RWPE2 (cell line): Measurements from ENCODE around the gene DNAJC27.
A peak's percentile ranks its signal among the peaks of the same experiment; 100 is the strongest.

Experiments used
- ATAC-seq: fragments of 200-7000 bp; cut with Tn5 transposase; 3 replicates; pipeline ENCODE4 v1.9.1; 2021; ENCODE audit warnings: low read depth
- DNase-seq: peaks from one replicate; pipeline ENCODE4 v3.0.0-alpha.2; 2020; ENCODE audit warnings: low spot score
- H3K27ac ChIP-seq: fragments of 450-650 bp; 2 replicates; pipeline ENCODE4 v1.5.1; 2017; ENCODE audit warnings: mild to moderate bottlenecking; ENCODE audit not compliant: poor library complexity, severe bottlenecking
- H3K27me3 ChIP-seq: fragments of 250-450 bp; sonication (Bioruptor Pico); 2 replicates; pipeline ENCODE4 v1.5.1; 2021; ENCODE audit warnings: mild to moderate bottlenecking, moderate library complexity; ENCODE audit not compliant: insufficient read depth, poor library complexity, severe bottlenecking
- H3K36me3 ChIP-seq: fragments of 250-450 bp; sonication (Bioruptor Pico); 2 replicates; pipeline ENCODE4 v1.5.1; 2020; ENCODE audit warnings: low read depth, mild to moderate bottlenecking, moderate library complexity
- H3K4me1 ChIP-seq: fragments of 250-450 bp; sonication (Bioruptor Pico); 2 replicates; pipeline ENCODE4 v1.5.1; 2021; ENCODE audit warnings: mild to moderate bottlenecking, moderate library complexity; ENCODE audit not compliant: insufficient read depth, poor library complexity, severe bottlenecking
- H3K4me3 ChIP-seq: fragments of 250-450 bp; sonication (Bioruptor Pico); 2 replicates; pipeline ENCODE4 v1.5.1; 2021; ENCODE audit warnings: mild to moderate bottlenecking, moderate library complexity; ENCODE audit not compliant: severe bottlenecking
- H3K9me3 ChIP-seq: fragments of 250-450 bp; sonication (Bioruptor Pico); 2 replicates; pipeline ENCODE4 v1.5.1; 2021; ENCODE audit warnings: mild to moderate bottlenecking, moderate library complexity; ENCODE audit not compliant: severe bottlenecking
- TF ChIP-seq, protein P1 (sequence below): fragments of 450-650 bp; IDR thresholded peaks from one replicate; pipeline ENCODE4 v1.5.1; 2017; ENCODE audit warnings: mild to moderate bottlenecking, moderate library complexity; ENCODE audit not compliant: poor library complexity, severe bottlenecking

The DNAJC27 gene

DNA sequence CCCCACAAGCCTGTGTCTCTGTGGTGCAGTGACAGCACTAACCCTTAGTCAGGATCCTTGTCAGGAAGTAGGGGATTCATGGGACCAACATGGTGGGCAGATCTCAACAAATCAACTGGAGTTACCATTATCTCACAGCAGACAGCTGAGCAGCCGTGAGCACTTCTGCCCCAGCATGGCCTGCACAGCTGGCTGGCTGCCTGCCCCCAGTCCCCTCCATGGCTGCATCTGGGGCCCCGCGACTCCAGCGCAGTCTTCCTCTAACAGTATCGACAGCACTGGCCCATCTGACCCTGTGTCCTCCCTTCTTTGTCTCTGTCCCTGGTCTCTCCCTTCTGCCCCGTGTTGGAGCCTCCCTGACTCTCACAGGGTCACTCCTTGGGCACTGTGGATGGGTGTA lies 47.0 kb downstream of the DNAJC27 start:
- no peak overlapping the region for H3K4me3 ChIP-seq

DNA sequence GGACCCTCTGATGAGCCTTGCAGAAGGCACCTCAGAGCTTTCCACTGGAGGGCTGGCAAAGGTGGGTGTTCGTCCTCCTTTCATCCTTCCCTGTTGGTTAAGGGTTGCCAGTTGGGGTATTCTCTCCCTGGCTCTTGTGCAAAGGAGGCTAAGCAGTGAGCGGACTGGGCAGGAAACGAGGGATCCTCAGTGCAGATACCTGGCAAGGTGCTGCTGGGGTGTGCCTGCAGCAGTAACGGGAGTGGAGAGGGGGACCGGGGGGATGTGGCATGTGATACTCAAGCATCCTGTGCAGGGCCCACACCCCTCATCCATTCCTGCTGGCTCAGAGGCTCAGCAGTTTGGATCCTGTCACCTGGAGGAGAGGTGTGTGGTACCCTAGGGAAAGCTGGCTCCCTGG lies 47.5 kb downstream of the DNAJC27 start:
- Histone ChIP-seq H3K27me3 (no peaks in the 10 kb centered on the region), H3K36me3 (no peaks in the 10 kb centered on the region), H3K4me1 (no peaks in the 10 kb centered on the region), H3K4me3 (no peak overlapping the region), H3K9me3 (no peaks in the 10 kb centered on the region), H3K27ac (no peak overlapping the region)
- DNase-seq (no peak), ATAC-seq (no peak)
- TF ChIP-seq, protein P1, sequence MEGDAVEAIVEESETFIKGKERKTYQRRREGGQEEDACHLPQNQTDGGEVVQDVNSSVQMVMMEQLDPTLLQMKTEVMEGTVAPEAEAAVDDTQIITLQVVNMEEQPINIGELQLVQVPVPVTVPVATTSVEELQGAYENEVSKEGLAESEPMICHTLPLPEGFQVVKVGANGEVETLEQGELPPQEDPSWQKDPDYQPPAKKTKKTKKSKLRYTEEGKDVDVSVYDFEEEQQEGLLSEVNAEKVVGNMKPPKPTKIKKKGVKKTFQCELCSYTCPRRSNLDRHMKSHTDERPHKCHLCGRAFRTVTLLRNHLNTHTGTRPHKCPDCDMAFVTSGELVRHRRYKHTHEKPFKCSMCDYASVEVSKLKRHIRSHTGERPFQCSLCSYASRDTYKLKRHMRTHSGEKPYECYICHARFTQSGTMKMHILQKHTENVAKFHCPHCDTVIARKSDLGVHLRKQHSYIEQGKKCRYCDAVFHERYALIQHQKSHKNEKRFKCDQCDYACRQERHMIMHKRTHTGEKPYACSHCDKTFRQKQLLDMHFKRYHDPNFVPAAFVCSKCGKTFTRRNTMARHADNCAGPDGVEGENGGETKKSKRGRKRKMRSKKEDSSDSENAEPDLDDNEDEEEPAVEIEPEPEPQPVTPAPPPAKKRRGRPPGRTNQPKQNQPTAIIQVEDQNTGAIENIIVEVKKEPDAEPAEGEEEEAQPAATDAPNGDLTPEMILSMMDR, result no peak

More for the DNA sequence above, 47.0 kb downstream of the DNAJC27 start:
- Histone ChIP-seq H3K27ac (no peak overlapping the region), H3K9me3 (no peaks in the 10 kb centered on the region), H3K27me3 (no peaks in the 10 kb centered on the region), H3K36me3 (no peaks in the 10 kb centered on the region), H3K4me1 (no peaks in the 10 kb centered on the region)
- ATAC-seq (no peak), DNase-seq (no peak)
- TF ChIP-seq, protein P1, result no peak

DNA sequence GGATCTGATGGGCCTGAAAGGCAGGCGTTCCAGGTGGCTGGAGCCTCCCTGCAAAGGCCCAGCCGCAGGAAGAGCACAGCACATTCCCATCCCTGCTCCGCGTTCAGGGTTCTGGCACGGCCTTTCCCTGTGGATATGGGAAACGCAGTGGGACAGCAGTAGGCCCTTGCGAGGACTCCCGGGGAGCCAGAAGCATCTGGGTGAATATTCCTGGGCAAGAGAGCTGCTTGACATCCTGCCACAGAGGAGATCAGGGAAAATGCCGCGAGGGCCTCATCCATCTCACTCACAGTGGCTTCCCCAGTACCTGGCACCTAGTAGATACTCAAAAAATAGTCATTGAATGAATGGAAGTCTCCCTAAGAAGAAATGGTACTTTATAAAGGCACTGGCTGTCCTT lies 48.6 kb downstream of the DNAJC27 start:
- DNase-seq, result no peak
- no peaks in the 10 kb centered on the region for H3K27me3 ChIP-seq
- H3K4me3 ChIP-seq, result no peak overlapping the region
- no peaks in the 10 kb centered on the region for H3K4me1 ChIP-seq
- no peaks in the 10 kb centered on the region for H3K9me3 ChIP-seq
- H3K27ac ChIP-seq, result no peak overlapping the region
- TF ChIP-seq, protein P1, result no peak
- H3K36me3 ChIP-seq, result peaks cover 6% of the 10 kb centered on the region
- no peak for ATAC-seq

DNA sequence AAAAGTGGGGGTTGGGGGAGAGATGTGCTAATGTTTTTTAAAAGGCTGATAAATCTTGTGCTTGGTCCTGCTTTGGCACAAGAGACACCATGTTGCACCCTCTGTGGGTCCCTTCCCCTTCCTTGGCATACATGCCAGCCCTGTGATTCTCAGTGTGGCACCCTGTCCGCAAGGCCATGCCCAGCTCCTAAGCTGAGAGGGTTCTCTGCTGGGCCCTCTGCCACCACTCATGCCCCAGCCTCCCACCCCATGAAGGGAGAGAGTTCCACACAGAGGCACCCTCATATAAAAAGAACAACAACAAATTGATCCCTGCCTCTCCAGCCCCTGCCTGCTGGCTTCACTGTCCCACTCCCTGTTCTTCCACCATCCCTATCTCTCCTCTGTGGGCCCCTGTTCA lies 49.2 kb downstream of the DNAJC27 start:
- peaks cover 9% of the 10 kb centered on the region for H3K36me3 ChIP-seq
- no peaks in the 10 kb centered on the region for H3K9me3 ChIP-seq
- TF ChIP-seq, protein P1, result no peak
- DNase-seq, result no peak
- no peak overlapping the region for H3K27ac ChIP-seq
- no peaks in the 10 kb centered on the region for H3K27me3 ChIP-seq
- no peak for ATAC-seq
- H3K4me1 ChIP-seq, result no peaks in the 10 kb centered on the region
- no peak overlapping the region for H3K4me3 ChIP-seq

DNA sequence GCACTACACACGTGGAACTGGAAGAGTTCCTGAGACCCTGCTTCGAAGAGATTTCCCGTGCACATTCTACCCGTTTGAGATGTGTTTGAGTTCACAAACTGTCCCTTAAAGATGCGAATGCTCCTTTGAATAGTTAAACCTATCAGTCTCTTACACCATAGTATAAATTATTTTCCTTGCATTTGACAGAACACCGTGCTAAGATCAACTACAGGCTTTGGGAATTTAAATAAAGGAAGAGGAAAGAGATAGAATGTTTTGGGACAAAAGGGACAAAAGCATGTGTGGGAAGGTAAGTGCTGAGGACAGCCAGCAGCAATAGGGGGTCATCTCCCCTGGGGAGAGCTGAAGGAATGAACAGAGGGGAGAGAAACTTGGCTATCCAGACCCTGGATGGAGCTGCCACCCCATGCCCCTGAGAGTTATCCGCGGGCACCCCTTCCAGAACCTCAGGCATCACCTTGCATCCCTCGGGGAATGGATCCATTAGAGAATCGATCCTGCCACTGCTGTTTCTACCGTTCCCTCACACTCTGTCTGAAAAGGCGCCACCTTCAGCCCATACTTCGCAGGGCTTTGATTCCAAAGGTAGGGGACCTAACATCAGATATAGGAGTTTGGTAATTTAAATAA lies 50.8 kb downstream of the DNAJC27 start:
- ATAC-seq, result no peak

More for the DNA sequence above, 50.8 kb downstream of the DNAJC27 start:
- no peaks in the 10 kb centered on the region for H3K27me3 ChIP-seq
- H3K27ac ChIP-seq, result peak overlapping the region; percentile 74
- no peaks in the 10 kb centered on the region for H3K4me1 ChIP-seq
- H3K36me3 ChIP-seq, result peaks cover 21% of the 10 kb centered on the region
- TF ChIP-seq, protein P1, result peak; percentile 34
- DNase-seq, result no peak
- H3K9me3 ChIP-seq, result no peaks in the 10 kb centered on the region
- peak overlapping the region; percentile 96 for H3K4me3 ChIP-seq
